Left ventricle myocardium superior (tissue), 1 donor: ENCODE results near the gene UCHL1. TPM values are rescaled to one million over a fixed set of nuclear protein-coding genes. Genes with fewer than 3 reads are reported as not detected.

Experiments
- total RNA-seq: library from RNA; stranded (reverse); fragmentation: NEBNext Ultra II Directional; extraction: Animal tissue kit (Norgen Biotek cat#: 25700); gene quantifications from one replicate; pipeline ENCODE4 v1.2.1, GENCODE V29; 2021
- donor health status: DM: no; HTN: yes; CAD: no; lungs with severe emphysema.

Gene UCHL1
- total RNA-seq, 1 donor from 2014 or later: 4.8 TPM

Other genes starting within 250 kb of the UCHL1 start
- 23.9 TPM for gene APBB2, start 42.4 kb upstream of the UCHL1 start, total RNA-seq